ENCODE measurements around the gene ARFGAP1. TPM values are rescaled to one million over a fixed set of nuclear protein-coding genes. Genes with fewer than 3 reads are reported as not detected.
"Not testable (repeated sequence)": the region's sequence is repeated elsewhere in the genome, so short reads cannot be mapped to it uniquely, and the experiment has no call there.

ARFGAP1 gene
- total RNA-seq, 1 experiment from 2014 or later, result 61.8 TPM

DNA sequence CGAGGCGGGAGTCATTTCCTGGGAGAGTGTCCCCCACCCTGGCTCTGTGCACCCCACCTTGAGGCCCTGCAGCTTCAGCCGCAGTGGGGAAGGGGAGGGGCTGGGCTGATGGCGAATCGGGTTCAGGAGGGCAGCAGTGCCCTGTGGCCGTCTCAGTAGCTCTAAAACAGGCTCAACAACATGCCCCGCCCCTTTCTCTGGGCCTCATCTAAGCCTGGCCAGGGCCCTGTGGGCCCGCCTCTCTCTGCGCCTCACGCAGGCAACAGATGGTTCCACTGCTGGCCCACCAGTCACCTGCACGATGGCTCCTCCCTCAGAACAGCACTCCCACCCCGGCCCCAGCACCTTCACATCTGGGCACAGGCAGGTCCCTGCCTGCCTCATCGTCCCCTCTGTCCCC, 58.3 kb downstream of the ARFGAP1 start:
- DNase-seq (ENCODE audit: low read depth), result no peak

DNA sequence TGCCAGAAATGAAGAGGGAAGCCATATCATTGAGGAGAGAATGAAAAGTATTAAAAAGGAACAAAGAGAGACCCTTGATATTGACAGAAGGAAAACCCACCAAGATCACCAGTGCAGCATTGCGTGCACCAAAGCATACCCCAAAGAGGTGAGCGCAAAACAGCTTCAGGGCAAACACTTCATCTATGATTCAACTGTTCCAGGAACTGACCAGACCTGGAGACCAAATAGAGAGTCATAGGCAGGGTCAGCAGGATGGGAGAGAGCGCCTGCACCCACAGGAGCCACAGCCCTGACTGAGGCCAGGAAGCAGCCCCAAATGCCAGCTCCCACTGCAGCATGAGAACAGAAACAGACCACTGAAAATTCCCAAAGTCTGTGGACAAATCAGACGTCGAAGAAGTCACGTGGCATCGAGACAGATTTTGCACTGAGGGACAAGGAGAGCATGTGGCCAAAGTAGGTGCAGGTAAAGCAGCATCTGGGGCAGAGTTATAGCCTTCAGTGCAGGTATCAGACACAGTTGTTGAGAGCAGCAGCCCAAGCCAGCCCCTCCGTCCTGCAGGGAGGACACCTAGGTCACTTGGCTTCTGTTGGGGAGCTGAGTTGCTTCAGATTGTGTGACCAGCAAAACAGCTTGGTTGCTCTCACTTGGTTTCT, 59.3 kb downstream of the ARFGAP1 start:
- DNase-seq (ENCODE audit: low read depth), result no peak

DNA sequence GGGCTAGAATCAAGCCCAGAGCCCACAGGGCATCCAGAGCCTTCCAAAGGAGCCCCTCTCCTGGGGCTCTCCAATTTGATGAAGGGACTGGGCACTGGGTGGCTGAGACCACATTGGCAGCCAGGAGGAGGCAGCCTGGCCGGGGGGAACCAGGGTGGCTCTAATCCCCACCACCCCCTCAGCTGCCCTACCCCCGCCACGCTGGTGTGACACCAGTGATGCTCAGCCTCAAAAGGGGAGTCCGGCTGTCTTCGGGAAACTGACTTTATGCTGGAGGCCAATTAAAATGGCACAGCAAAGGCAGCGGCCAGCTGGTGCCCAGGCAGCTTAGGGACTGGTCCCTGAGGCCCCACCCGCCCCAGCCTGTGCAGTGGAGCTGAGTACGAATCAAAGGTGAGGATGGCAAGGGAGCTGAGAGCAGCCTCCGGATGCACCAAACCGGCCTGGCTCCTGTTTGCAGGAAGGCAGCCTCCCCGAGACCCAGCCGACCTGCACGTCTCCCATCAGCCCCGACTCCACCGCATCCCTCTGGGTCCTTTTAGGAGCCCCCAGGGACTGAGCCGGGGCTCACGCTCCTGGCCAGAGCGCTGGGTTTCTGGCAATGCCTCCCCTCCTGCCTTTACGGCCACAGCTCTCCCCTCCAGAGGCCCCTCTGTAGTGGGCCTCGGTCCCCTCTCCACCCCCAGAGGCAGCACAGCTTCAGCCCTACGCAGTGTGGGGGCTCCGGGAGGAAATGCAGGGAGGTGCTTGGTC, 60.1 kb downstream of the ARFGAP1 start:
- no peak for DNase-seq (ENCODE audit: low read depth)

DNA sequence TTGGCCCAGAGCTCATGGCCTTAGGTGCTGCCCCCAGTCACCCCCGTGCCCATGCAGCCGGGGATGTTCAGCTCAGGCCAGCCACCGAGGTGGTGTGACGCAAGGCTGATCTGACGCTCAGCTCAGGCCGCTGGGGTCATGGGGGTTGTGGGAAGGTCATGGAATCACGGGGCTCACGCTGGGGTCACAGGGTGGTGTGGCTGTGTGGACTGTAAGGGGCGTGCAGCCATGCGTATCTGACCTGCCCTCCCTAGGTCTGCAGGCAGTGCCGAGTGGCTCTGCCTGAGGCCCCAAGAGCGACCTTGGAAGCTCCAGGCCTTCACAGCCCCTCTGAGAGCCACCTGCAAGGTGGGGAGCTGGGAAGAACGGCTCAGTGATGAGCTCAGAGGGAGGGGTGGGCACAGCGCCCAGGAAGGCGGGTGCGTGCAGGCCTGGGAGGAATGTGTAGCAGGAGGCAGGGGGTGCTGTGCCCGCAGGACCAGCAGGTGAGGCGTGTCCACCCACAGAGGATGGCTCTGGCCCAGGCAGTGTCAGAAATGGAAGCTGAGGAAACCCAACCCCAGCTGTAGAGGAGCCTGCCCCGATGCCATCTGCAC, 60.7 kb downstream of the ARFGAP1 start:
- no peak for DNase-seq (ENCODE audit: low read depth)

DNA sequence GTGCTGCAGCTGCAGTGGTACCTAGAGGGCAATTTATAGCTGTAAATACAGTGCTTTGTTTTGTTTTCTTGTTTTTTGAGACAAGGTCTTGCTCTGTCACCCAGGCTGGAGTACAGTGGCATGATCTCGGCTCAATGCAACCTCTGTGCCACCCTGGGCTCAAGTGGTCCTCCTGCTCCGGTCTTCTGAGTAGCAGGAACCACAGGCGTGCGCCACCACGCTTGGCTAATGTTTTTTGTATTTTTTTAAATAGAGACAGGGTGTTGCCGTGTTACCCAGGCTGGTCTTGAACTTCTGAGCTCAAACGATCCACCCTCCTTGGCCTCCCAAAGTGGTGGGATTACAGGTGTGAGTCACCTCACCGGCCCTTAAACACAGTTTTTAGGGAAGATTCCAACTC, 61.7 kb downstream of the ARFGAP1 start:
- no peak for DNase-seq (ENCODE audit: low read depth)

DNA sequence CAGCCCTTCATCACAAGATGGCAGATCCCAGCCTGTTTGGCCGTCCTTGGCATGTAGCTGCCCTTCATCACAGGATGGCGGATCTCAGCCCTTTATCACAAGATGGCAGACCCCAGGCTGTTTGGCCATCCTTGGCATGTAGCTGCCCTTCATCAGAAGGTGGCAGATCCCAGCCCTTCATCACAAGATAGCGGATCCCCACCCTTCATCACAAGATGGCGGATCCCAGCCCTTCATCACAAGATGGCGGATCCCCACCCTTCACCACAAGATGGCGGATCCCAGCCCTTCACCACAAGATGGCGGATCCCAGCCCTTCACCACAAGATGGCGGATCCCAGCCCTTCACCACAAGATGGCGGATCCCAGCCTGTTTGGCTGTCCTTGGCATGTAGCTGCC, 62.4 kb downstream of the ARFGAP1 start:
- not testable (repeated sequence) for DNase-seq (ENCODE audit: low read depth)

DNA sequence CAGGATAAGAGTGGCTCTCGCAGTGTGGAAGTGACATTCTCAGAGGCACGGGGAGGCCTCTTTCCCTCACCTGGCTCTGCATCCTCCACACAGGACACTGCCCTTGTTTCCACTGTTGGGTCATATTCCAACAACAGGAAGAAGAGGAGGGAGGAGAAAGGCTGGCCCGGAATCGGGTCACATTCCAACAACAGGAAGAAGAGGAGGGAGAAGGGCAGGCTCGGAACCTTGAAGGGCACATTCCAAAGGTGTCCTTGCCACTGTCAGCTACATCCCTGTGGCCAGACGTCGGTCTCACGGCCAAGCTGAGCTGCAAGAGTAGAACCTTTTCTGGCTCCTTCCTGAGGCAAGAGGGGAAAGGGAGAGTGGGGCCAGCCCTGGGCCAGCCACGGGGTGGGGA, 63.1 kb downstream of the ARFGAP1 start:
- DNase-seq (ENCODE audit: low read depth), result no peak

DNA sequence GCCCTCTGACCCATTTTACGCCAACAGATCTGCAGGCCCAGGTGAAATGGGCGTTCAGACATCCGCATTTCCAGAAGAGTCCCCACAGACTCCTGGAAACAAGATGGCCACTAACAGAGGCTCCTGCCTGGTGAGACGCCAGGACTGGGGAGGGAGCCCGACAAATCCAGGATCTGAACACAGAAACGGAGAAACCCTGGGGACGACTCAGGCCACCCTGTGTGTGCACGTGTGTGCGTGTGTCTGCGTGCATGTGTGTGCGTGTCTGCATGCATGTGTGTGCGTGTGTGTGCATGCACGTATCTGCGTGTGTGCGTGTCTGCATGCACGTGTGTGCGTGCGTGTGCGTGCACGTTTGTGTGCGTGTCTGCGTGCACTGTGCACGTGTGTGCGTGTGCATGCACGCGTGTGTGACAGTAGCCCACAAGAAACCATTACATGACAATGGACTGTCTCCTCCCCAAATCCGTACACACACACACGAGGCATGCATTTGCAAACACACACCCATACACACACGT, 63.7 kb downstream of the ARFGAP1 start:
- DNase-seq (ENCODE audit: low read depth), result no peak

DNA sequence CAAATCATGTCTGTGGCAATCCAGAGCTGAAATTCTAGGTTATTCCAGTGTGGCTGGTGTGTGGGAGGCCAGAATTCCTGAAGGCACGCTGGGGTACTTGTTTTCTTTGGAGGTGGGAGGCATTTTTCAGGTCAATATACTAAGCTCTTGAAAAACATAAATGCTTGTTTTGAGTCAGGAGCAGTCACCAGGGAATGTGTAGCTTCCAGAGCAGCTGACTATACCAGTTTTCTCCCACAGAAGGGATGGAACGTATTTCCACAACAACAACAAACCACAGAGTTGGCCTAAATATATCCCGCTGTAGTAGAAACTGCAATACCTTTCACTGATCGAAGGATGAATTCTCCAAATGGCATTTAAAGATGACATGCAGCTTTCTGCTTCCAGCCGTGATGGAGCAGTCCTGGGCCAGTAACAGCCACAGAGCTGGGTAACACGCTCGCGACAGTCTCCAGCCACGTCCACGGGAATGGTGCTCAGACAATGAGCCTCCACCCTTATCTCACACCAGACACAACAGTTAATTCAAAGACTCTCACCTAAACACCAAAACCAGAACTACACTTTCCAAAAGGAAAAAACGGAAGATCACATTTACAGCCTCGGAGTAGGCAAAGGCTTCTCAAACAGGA, 65.3 kb downstream of the ARFGAP1 start:
- DNase-seq (ENCODE audit: low read depth), result peak; percentile 15

Other genes starting within 250 kb of the ARFGAP1 start
- gene YTHDF1, start 56.7 kb upstream of the ARFGAP1 start, total RNA-seq (2014; rRNA removed), result 18.3 and 23.8 TPM in 2 replicates
- gene BIRC7, start 36.9 kb upstream of the ARFGAP1 start, total RNA-seq (2014; rRNA removed), result not detected in 2 replicates
- not detected in 2 replicates for gene NKAIN4, start 18.4 kb upstream of the ARFGAP1 start, total RNA-seq (2014; rRNA removed)
- 0.06 TPM in 1 of 2 replicates, not detected in the other for gene COL20A1, start 20.4 kb downstream of the ARFGAP1 start, total RNA-seq (2014; rRNA removed)
- gene CHRNA4, start 88.5 kb downstream of the ARFGAP1 start, total RNA-seq (2014; rRNA removed), result not detected in 2 replicates
- not detected in 2 replicates for gene KCNQ2, start 199.8 kb downstream of the ARFGAP1 start, total RNA-seq (2014; rRNA removed)
- gene EEF1A2, start 226.3 kb downstream of the ARFGAP1 start, total RNA-seq (2014; rRNA removed), result 0.32 and 0.46 TPM in 2 replicates
- gene PPDPF, start 248.0 kb downstream of the ARFGAP1 start, total RNA-seq (2014; rRNA removed), result 154 and 194 TPM in 2 replicates

Measured in LHCN-M2 (cell line).